NK-92 treated with Interleukin-12 subunit alpha and Interleukin-12 subunit beta, amount 100 ng/mL, for 24 hours (cell line): Measurements from ENCODE around the gene BEND5.

ENCODE experiments used
- DNase-seq: peaks from one replicate; lab custom pipeline; 2025; lab: John Stamatoyannopoulos, UW

Gene BEND5

GRCh38 chr1:48761986-48762385, 14.7 kb downstream of the BEND5 start:
- no peak for DNase-seq

GRCh38 chr1:48761411-48761810, 15.3 kb downstream of the BEND5 start:
- no peak for DNase-seq

GRCh38 chr1:48760857-48761256, 15.8 kb downstream of the BEND5 start:
- DNase-seq: no peak

GRCh38 chr1:48758976-48759375, 17.7 kb downstream of the BEND5 start:
- DNase-seq: no peak

GRCh38 chr1:48757363-48757762, 19.3 kb downstream of the BEND5 start:
- no peak for DNase-seq

- no peak for DNase-seq
Measured at GRCh38 chr1:48756683-48757316, 19.9 kb downstream of the BEND5 start.

GRCh38 chr1:48753293-48753692, 23.4 kb downstream of the BEND5 start:
- no peak for DNase-seq

- DNase-seq: no peak
Measured at GRCh38 chr1:48750109-48750508, 26.6 kb downstream of the BEND5 start.

- DNase-seq: no peak
Measured at GRCh38 chr1:48749068-48749467, 27.6 kb downstream of the BEND5 start.

- no peak for DNase-seq
Measured at GRCh38 chr1:48746906-48747305, 29.8 kb downstream of the BEND5 start.

- DNase-seq: no peak
Measured at GRCh38 chr1:48744032-48744431, 32.7 kb downstream of the BEND5 start.

- no peak for DNase-seq
Measured at GRCh38 chr1:48743480-48743879, 33.2 kb downstream of the BEND5 start.

GRCh38 chr1:48741380-48741779, 35.3 kb downstream of the BEND5 start:
- DNase-seq: no peak

- no peak for DNase-seq
Measured at GRCh38 chr1:48740621-48741020, 36.1 kb downstream of the BEND5 start.

GRCh38 chr1:48739091-48739490, 37.6 kb downstream of the BEND5 start:
- no peak for DNase-seq

GRCh38 chr1:48738356-48738755, 38.3 kb downstream of the BEND5 start:
- DNase-seq: no peak

- DNase-seq: no peak
Measured at GRCh38 chr1:48735796-48736195, 40.9 kb downstream of the BEND5 start.

GRCh38 chr1:48730164-48730910, 46.4 kb downstream of the BEND5 start:
- no peak for DNase-seq

GRCh38 chr1:48728584-48728983, 48.1 kb downstream of the BEND5 start:
- DNase-seq: no peak

GRCh38 chr1:48726557-48727215, 50.0 kb downstream of the BEND5 start:
- no peak for DNase-seq

- no peak for DNase-seq
Measured at GRCh38 chr1:48726139-48726538, 50.6 kb downstream of the BEND5 start.

- no peak for DNase-seq
Measured at GRCh38 chr1:48725341-48726046, 51.2 kb downstream of the BEND5 start.

GRCh38 chr1:48720929-48721328, 55.8 kb downstream of the BEND5 start:
- DNase-seq: no peak
